Glutamatergic neuron (in vitro differentiated cells): ENCODE data around the gene HAGH. TPM values are rescaled to one million over a fixed set of nuclear protein-coding genes. Genes with fewer than 3 reads are reported as not detected.

Experiments
- DNase-seq: peaks from one replicate; pipeline ENCODE4 v3.0.0; 2022
- H3K27ac Mint-ChIP-seq: one replicate; pipeline ENCODE4 v1.8.0; 2020; ENCODE audit warnings: mild to moderate bottlenecking, mixed read lengths, inconsistent platforms; ENCODE audit not compliant: unreplicated experiment
- H3K27me3 Mint-ChIP-seq: one replicate; pipeline ENCODE4 v1.8.0; 2020; ENCODE audit warnings: mild to moderate bottlenecking, moderate library complexity, mixed read lengths, inconsistent platforms; ENCODE audit not compliant: unreplicated experiment
- H3K36me3 Mint-ChIP-seq: one replicate; pipeline ENCODE4 v1.8.0; 2020; ENCODE audit warnings: mild to moderate bottlenecking, mixed read lengths, inconsistent platforms; ENCODE audit not compliant: unreplicated experiment
- H3K4me1 Mint-ChIP-seq: one replicate; pipeline ENCODE4 v1.8.0; 2020; ENCODE audit warnings: mild to moderate bottlenecking, low read depth, mixed read lengths, inconsistent platforms; ENCODE audit not compliant: unreplicated experiment
- H3K4me3 Mint-ChIP-seq: one replicate; pipeline ENCODE4 v1.8.0; 2020; ENCODE audit warnings: mild to moderate bottlenecking, mixed read lengths, inconsistent platforms; ENCODE audit not compliant: unreplicated experiment
- H3K9me3 Mint-ChIP-seq: one replicate; pipeline ENCODE4 v1.8.0; 2020; ENCODE audit warnings: mild to moderate bottlenecking, moderate library complexity, mixed read lengths, inconsistent platforms; ENCODE audit not compliant: unreplicated experiment
- total RNA-seq: library from RNA; stranded (reverse); fragmentation: NEBNext Ultra II Directional; extraction: Animal tissue kit (Norgen Biotek cat#: 25700); gene quantifications from one replicate; pipeline ENCODE4 v1.2.1, GENCODE V29; 2021; ENCODE audit not compliant: unreplicated experiment
- TF ChIP-seq, protein P1 (sequence below): fragments of 200-600 bp; sonication (generic); IDR thresholded peaks from one replicate; pipeline ENCODE4 v1.5.0; 2021; ENCODE audit not compliant: partially characterized antibody, unreplicated experiment

HAGH gene
- total RNA-seq, 1 donor from 2014 or later: 99.6 TPM

DNA sequence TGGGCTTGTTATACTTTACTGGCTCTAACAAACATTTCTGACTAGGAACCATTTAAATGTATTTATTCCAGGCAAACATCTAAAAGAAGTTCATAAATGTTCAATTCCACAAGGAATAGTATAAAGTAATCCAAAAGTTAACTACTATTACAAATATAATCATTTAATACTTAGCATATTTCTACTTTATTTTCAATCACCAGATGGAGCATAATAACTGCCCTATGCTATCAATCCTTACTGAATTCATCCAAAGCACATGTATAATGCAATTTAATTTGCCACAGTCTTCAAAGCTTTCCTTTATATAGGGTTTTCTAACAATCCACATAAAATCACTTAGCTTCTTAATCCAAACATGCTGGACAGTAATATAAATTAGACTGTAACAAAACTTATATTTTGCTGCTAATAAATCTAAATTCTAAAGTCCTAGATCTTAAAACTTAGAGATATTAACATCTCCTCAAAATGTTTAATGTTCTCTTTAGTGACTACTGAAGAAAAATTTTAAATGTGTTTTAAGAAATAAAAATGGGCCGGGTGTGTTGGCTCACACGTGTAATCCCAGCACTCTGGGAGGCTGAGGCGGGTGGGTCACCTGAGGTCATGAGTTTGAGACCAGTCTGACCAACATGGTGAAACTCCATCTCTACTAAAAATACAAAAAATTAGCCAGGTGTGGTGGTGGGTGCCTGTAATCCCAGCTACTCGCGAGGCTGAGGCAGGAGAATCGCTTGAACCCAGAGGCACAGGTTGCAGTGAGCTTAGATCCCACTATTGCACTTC is 39.5 kb upstream of the HAGH start:
- Mint-ChIP-seq H3K36me3 (no peaks in the 10 kb centered on the region), H3K27ac (no peak overlapping the region), H3K9me3 (no peaks in the 10 kb centered on the region), H3K27me3 (no peaks in the 10 kb centered on the region), H3K4me1 (no peaks in the 10 kb centered on the region), H3K4me3 (no peak overlapping the region)
- no peak for DNase-seq
- TF ChIP-seq, protein P1, sequence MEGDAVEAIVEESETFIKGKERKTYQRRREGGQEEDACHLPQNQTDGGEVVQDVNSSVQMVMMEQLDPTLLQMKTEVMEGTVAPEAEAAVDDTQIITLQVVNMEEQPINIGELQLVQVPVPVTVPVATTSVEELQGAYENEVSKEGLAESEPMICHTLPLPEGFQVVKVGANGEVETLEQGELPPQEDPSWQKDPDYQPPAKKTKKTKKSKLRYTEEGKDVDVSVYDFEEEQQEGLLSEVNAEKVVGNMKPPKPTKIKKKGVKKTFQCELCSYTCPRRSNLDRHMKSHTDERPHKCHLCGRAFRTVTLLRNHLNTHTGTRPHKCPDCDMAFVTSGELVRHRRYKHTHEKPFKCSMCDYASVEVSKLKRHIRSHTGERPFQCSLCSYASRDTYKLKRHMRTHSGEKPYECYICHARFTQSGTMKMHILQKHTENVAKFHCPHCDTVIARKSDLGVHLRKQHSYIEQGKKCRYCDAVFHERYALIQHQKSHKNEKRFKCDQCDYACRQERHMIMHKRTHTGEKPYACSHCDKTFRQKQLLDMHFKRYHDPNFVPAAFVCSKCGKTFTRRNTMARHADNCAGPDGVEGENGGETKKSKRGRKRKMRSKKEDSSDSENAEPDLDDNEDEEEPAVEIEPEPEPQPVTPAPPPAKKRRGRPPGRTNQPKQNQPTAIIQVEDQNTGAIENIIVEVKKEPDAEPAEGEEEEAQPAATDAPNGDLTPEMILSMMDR: no peak

DNA sequence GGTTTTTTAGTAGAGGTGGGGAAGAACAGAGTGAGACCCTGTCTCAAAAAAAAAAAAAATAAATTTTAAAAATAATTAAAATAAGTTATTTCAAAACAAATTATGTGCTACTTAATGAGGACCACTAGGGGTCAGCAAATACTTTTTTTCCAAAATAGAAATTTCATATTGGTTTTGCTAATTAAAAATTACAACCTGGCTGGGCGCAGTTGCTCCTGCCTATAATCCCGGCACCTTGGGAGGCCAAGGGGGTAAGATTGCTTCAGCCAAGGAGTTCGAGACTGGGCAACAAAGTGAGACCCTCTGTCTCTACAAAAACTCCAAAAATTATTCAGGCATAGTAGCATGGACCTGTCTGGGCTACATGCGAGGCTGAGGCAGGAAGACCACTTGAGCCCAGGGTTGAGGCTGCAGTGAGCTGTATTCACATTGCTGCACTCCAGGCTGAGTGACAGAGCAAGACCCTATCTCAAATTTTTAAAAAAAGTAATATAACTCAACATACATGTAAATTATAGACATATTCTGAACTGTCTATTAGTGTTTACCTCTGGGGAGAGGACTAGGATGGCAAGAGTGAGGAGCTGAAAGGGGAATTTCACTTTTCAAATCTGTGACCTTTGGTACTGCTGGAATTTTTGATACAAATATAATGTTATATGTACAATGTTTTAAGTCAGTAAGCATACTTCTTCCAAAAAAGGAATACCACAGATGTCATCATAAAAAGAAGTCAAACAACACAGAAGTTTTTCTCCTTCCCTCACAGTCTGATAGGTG is 37.2 kb upstream of the HAGH start:
- DNase-seq: no peak
- peaks cover 5% of the 10 kb centered on the region for H3K27me3 Mint-ChIP-seq
- H3K9me3 Mint-ChIP-seq: no peaks in the 10 kb centered on the region

DNA sequence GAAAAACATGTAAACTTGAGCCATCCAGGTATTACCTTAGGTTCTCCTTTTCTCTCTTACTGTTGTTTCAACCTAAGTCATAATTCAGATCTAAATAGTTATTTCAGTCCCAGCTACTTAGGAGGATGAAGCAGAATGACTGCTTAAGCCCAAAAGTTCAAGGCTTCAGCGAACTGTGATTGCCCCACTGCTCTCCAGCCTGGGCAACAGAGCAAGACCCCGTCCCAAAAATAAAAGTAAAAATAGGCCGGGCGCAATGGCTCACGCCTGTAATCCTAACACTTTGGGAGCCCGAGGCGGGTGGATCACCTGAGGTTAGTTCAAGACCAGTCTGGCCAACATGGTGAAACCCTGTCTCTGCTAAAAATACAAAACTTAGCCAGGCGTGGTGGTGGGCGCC is 35.8 kb upstream of the HAGH start:
- H3K4me1 Mint-ChIP-seq: no peaks in the 10 kb centered on the region

More for the DNA sequence above, 37.2 kb upstream of the HAGH start:
- no peaks in the 10 kb centered on the region for H3K36me3 Mint-ChIP-seq
- H3K4me3 Mint-ChIP-seq: no peak overlapping the region
- no peaks in the 10 kb centered on the region for H3K4me1 Mint-ChIP-seq
- H3K27ac Mint-ChIP-seq: no peak overlapping the region
- TF ChIP-seq, protein P1: peak; percentile 88

DNA sequence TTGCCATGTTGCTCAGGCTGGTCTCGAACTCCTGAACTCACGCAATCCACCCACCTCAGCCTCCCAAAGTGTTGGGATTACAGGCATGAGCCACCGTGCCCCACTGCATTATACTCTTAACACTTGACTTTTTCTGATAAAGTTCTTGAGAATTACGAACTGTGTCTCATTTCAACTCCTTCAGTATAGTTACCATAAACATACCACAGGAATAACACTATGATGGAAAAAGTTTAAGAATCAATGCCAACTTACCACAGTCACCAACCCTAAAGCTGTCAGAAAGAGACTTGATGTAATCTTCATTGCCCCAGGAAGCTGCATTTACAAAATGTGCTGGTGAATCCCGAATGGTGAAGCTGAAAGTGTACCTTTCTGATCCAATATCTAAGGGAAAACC is 35.1 kb upstream of the HAGH start:
- no peaks in the 10 kb centered on the region for H3K4me1 Mint-ChIP-seq
- TF ChIP-seq, protein P1: no peak
- H3K36me3 Mint-ChIP-seq: no peaks in the 10 kb centered on the region
- no peak for DNase-seq
- H3K27me3 Mint-ChIP-seq: peaks cover 15% of the 10 kb centered on the region
- no peaks in the 10 kb centered on the region for H3K9me3 Mint-ChIP-seq
- H3K27ac Mint-ChIP-seq: no peak overlapping the region
- H3K4me3 Mint-ChIP-seq: no peak overlapping the region

More for the DNA sequence above, 35.8 kb upstream of the HAGH start:
- H3K36me3 Mint-ChIP-seq: no peaks in the 10 kb centered on the region
- H3K27me3 Mint-ChIP-seq: peaks cover 11% of the 10 kb centered on the region
- no peak for DNase-seq
- H3K9me3 Mint-ChIP-seq: no peaks in the 10 kb centered on the region
- H3K4me3 Mint-ChIP-seq: no peak overlapping the region
- no peak overlapping the region for H3K27ac Mint-ChIP-seq
- TF ChIP-seq, protein P1: no peak

DNA sequence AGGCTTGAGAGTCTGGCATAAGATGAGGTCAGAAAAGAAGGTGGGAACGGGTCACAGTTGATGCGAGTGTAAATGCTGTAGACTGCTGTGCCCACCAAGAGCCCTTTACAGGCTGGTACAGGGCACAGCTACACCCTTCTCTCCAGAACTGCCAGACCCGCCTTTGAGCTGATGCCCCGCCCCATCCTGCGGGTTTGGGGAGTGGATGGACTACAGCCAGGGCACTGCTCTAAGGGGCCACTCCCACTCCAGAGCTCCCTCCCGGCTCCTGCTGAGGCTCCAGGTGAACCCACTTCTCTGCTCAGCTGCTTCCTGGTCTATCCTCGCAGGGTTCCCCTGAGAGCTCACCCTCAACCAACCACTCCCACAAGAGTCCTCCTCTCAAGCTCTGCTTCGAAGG is 33.0 kb upstream of the HAGH start:
- no peak for DNase-seq
- no peaks in the 10 kb centered on the region for H3K9me3 Mint-ChIP-seq
- H3K4me3 Mint-ChIP-seq: no peak overlapping the region
- H3K4me1 Mint-ChIP-seq: no peaks in the 10 kb centered on the region
- peaks cover 20% of the 10 kb centered on the region for H3K27me3 Mint-ChIP-seq
- H3K27ac Mint-ChIP-seq: no peak overlapping the region
- TF ChIP-seq, protein P1: no peak
- H3K36me3 Mint-ChIP-seq: no peaks in the 10 kb centered on the region
